GM12892 (cell line): ENCODE data around the gene GALNT2.
A peak's percentile ranks its signal among the peaks of the same experiment; 100 is the strongest.

Experiments
- DNase-seq: peaks from one replicate; pipeline ENCODE4 v3.0.0; 2011; ENCODE audit not compliant: insufficient read length
- FAIRE-seq: peaks from 2 replicates; lab custom pipeline; 2011; peaks lifted over from hg19 to GRCh38; lab: Jason Lieb, UNC
- POLR2A ChIP-seq: IDR thresholded peaks from 2 replicates; pipeline ENCODE4 v1.6.1; 2011; ENCODE audit warnings: low read depth, low read length, control low read depth
- POLR2AphosphoS5 ChIP-seq: IDR thresholded peaks from 2 replicates; pipeline ENCODE4 v1.6.1; 2011; ENCODE audit warnings: low read depth, low read length, control low read depth
- TAF1 ChIP-seq: IDR thresholded peaks from 2 replicates; pipeline ENCODE4 v1.6.1; 2011; ENCODE audit warnings: low read depth, mild to moderate bottlenecking, control low read depth, low read length, borderline replicate concordance

GALNT2 gene

DNA sequence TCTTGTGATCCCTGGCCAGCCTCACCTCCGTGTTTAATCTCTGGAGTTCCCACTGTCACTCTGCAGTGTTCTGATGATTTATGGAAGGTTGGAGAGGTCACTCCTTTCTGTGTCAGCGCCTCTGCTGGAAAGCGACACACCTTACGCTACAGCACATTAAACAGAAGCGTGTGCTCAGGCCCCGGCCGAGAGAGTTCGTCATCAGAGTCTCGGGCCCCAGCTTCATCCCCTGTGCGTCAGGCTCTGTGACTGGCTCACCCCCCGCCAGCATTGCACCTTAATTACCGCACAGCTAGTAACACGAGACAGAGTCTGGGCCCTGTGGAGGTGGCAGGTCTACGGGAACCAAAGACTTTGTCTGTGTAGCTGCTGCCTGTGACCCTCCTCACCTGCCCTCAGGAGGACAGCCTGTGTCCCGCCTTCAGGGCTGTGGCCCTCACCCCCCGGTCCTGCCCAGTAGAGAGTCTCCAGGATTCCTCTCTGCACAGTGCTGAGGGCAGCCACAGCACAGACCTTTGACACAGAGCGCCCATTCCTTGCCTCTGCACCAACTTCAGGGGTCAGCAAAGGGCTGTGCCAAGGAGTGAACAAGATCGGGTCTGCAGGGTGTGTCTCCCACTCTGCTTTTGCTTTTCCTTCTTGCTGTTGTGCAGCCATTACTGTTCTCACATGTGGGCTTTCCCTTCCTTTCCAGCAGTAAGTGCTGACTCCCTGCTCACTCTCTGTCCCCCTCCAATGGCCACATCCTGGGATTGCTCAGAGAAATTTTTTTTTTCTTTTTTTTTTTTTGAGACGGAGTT, 201.5 kb downstream of the GALNT2 start:
- no peak for TF ChIP-seq TAF1
- no peak for TF ChIP-seq POLR2AphosphoS5
- TF ChIP-seq POLR2A: no peak
- DNase-seq (no peak), FAIRE-seq (no peak)

DNA sequence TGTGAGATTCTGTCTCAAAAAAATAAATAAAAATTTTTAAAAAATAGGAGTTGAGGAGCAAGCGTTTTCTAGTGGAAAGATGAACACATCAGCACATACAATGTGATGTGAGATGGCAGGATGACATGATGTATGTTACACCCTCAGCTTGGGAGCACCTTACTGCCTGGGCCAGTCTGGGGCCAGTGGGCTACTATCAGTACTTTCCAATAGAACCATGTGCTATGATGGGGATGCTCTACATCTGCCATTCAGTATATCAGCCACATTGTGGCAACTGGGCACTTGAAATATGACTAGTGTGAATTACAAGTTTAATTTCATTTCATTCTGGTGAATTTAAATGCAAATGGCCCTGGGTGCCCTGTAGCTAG, 203.1 kb downstream of the GALNT2 start:
- DNase-seq (no peak), FAIRE-seq (peak; percentile 85)

DNA sequence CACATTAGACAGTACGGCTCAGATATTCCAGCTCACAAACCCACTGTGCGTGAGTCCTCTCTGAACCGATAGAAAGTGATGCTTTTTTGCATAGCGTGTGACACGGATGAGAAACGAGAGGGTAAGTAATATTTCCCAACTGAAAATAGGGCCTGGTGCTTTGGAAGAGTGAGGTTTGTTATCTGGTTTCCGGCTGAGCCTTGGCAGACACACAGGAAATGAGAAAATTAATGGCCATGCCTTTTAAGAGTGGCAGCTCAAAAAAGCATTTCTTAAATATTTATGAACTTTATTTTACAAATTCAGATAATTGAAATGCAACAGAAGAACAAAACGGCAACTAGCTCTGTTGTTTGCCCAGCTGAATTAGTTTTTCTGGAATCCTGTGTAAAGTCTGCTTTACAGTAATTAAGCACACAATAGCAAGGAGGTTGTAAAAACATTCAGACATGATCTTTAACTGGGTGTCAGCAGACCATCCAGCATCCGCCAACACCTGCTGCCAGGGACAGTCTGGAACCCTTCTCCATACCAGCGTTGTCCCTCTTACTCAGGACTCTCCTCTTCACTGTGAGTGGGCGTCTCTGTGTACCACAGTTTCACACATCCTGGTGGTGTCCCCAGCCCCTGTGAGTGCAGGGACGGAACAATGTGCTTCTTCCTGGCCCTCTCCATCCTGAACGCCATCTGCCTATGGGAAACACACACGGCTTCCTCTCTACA, 203.7 kb downstream of the GALNT2 start:
- DNase-seq (no peak), FAIRE-seq (no peak)
- TF ChIP-seq POLR2A: no peak
- no peak for TF ChIP-seq POLR2AphosphoS5
- no peak for TF ChIP-seq TAF1

More for the DNA sequence above, 203.1 kb downstream of the GALNT2 start:
- TF ChIP-seq TAF1 (no peak), POLR2A (no peak), POLR2AphosphoS5 (no peak)

DNA sequence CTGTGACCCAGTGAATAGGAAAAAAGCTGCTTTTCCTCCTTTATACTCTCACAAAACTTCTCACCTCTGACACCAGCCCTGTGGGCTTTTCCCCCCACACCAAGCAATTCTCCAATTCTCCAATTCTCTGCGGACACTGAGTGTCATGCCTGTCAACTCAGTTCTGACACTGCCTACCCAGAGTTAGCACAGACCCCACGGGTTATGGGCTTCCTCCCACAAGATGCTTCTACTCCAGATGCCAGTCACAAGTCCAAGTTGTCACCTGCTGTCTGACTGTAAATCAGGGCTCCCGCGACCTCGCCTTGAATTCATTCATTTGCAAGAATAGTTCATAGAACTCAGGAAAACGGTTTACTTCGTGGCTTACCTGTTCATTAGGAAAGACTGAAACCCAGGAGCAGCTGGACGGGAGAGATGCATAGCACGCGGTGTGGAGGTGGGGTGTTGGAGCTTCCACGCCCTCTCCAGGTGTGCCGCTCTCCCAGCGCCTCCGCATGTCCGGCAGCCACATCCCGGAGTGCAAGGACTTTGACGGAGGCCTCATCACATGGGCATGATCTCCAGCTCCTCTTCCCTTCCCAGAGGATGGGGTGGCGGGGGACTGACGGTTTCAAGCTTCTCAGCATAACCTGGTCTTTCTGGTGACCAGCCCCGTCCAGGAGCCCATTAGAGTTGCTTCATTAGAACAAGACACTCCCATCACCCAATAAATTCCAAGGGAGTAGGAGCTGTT, 204.4 kb downstream of the GALNT2 start:
- FAIRE-seq (peak; percentile 9), DNase-seq (no peak)
- no peak for TF ChIP-seq POLR2A
- no peak for TF ChIP-seq POLR2AphosphoS5
- no peak for TF ChIP-seq TAF1

- TF ChIP-seq POLR2A (no peak), TAF1 (no peak), POLR2AphosphoS5 (no peak)
- no peak for DNase-seq
- FAIRE-seq: no peak
Measured at GRCh38 chr1:230272557-230272956, 205.5 kb downstream of the GALNT2 start.

GRCh38 chr1:230273141-230273710, 206.2 kb downstream of the GALNT2 start:
- no peak for TF ChIP-seq TAF1
- no peak for TF ChIP-seq POLR2A
- TF ChIP-seq POLR2AphosphoS5: no peak
- DNase-seq: no peak
- FAIRE-seq: no peak

DNA sequence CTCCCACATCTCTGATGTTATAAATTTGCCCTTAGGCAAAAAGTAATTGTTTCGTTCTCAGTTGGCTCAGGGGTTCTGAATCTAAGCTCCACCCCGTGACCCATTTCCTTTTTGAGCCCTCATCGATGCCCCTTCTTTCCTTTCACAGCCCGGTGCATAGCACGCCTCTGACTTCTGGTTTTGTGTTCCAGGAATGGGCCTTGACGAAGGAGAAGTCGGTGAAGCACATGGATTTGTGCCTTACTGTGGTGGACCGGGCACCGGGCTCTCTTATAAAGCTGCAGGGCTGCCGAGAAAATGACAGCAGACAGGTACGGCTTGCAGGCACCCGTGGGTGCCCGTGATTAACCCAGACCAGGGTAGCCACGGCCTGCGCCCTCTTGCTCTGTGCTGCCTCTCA, 207.2 kb downstream of the GALNT2 start:
- no peak for FAIRE-seq
- TF ChIP-seq POLR2AphosphoS5 (no peak), TAF1 (no peak), POLR2A (no peak)
- DNase-seq: no peak

GRCh38 chr1:230276401-230276800, 209.4 kb downstream of the GALNT2 start:
- DNase-seq (no peak), FAIRE-seq (no peak)
- TF ChIP-seq POLR2AphosphoS5 (no peak), TAF1 (no peak), POLR2A (no peak)

GRCh38 chr1:230277201-230278025, 210.4 kb downstream of the GALNT2 start:
- FAIRE-seq: no peak
- no peak for DNase-seq

GRCh38 chr1:230278376-230278775, 211.3 kb downstream of the GALNT2 start:
- no peak for FAIRE-seq

More at GRCh38 chr1:230277201-230278025, 210.4 kb downstream of the GALNT2 start:
- TF ChIP-seq TAF1 (no peak), POLR2A (no peak), POLR2AphosphoS5 (no peak)

More at GRCh38 chr1:230278376-230278775, 211.3 kb downstream of the GALNT2 start:
- TF ChIP-seq POLR2AphosphoS5 (no peak), TAF1 (no peak), POLR2A (no peak)
- DNase-seq: no peak
